GM06990 (cell line): Measurements from ENCODE around the gene NEDD4L.
"Not testable (repeated sequence)": the region's sequence is repeated elsewhere in the genome, so short reads cannot be mapped to it uniquely, and the experiment has no call there.

Experiments
- DNase-seq: peaks from one replicate; pipeline ENCODE4 v3.0.0-alpha.2; 2011; ENCODE audit not compliant: insufficient read length; ENCODE audit errors: extremely low read depth
- H3K27me3 ChIP-seq: replicated peaks from 2 replicates; pipeline ENCODE4 v1.6.0; 2011; ENCODE audit warnings: low read length; ENCODE audit not compliant: control insufficient read depth, insufficient read depth
- H3K36me3 ChIP-seq: 2 replicates; pipeline ENCODE4 v1.5.1; 2011; ENCODE audit warnings: low read length; ENCODE audit not compliant: control insufficient read depth, insufficient read depth
- H3K4me3 ChIP-seq: replicated peaks from 2 replicates; pipeline ENCODE4 v1.5.1; 2011; ENCODE audit warnings: low read depth, mild to moderate bottlenecking, control low read depth, low read length
- CTCF ChIP-seq: IDR thresholded peaks from 2 replicates; pipeline ENCODE4 v1.5.1; 2011; ENCODE audit warnings: low read length, control low read depth, mild to moderate bottlenecking, inconsistent platforms; ENCODE audit not compliant: insufficient read depth, poor library complexity, severe bottlenecking

The NEDD4L gene

GRCh38 chr18:58169472-58169871 is 125.4 kb downstream of the NEDD4L start:
- no peaks in the 10 kb centered on the region for H3K36me3 ChIP-seq
- TF ChIP-seq CTCF, result no peak
- no peak for DNase-seq
- H3K4me3 ChIP-seq, result no peak overlapping the region
- H3K27me3 ChIP-seq, result no peaks in the 10 kb centered on the region

GRCh38 chr18:58170036-58170435 is 126.0 kb downstream of the NEDD4L start:
- not testable (repeated sequence) for H3K27me3 ChIP-seq, H3K36me3 ChIP-seq, H3K4me3 ChIP-seq, DNase-seq

GRCh38 chr18:58172031-58172430 is 128.0 kb downstream of the NEDD4L start:
- DNase-seq, result no peak

GRCh38 chr18:58174285-58174684 is 130.3 kb downstream of the NEDD4L start:
- H3K4me3 ChIP-seq, result no peak overlapping the region
- no peak for DNase-seq
- no peak for TF ChIP-seq CTCF

More at GRCh38 chr18:58172031-58172430, 128.0 kb downstream of the NEDD4L start:
- H3K4me3 ChIP-seq, result no peak overlapping the region
- TF ChIP-seq CTCF, result no peak
- H3K27me3 ChIP-seq, result no peaks in the 10 kb centered on the region
- no peaks in the 10 kb centered on the region for H3K36me3 ChIP-seq

GRCh38 chr18:58175122-58175785 is 131.2 kb downstream of the NEDD4L start:
- no peak for DNase-seq
- TF ChIP-seq CTCF, result no peak
- no peaks in the 10 kb centered on the region for H3K36me3 ChIP-seq
- no peaks in the 10 kb centered on the region for H3K27me3 ChIP-seq
- H3K4me3 ChIP-seq, result no peak overlapping the region

More at GRCh38 chr18:58174285-58174684, 130.3 kb downstream of the NEDD4L start:
- no peaks in the 10 kb centered on the region for H3K36me3 ChIP-seq
- H3K27me3 ChIP-seq, result no peaks in the 10 kb centered on the region

GRCh38 chr18:58175786-58176176 is 131.8 kb downstream of the NEDD4L start:
- Histone ChIP-seq H3K36me3 (no peaks in the 10 kb centered on the region), H3K4me3 (no peak overlapping the region), H3K27me3 (no peaks in the 10 kb centered on the region)
- no peak for TF ChIP-seq CTCF
- DNase-seq, result no peak
